ENCODE measurements around the gene DENND1C.

- no peak for TF ChIP-seq POLR2A (IDR thresholded peaks at IDR 0.05; ENCODE audit: low read length)
- no peak for TF ChIP-seq PHF8 (IDR thresholded peaks at IDR 0.05; ENCODE audit: borderline replicate concordance, low read depth)
- TF ChIP-seq CTCF (IDR thresholded peaks at IDR 0.05), result no peak
- TF ChIP-seq HDAC2 (IDR thresholded peaks at IDR 0.05), result no peak
- no peak for TF ChIP-seq E2F6 (IDR thresholded peaks at IDR 0.05; ENCODE audit: borderline replicate concordance, low read depth)
- no peak for TF ChIP-seq SMC3 (IDR thresholded peaks at IDR 0.05)
- no peak for TF ChIP-seq BHLHE40 (IDR thresholded peaks at IDR 0.05; ENCODE audit: low read depth, low read length)
- TF ChIP-seq FOSL2 (IDR thresholded peaks at IDR 0.05), result no peak
- TF ChIP-seq FOSL2 (CRISPR knock-in tag; IDR thresholded peaks at IDR 0.05), result no peak
- no peak for TF ChIP-seq KDM5A (IDR thresholded peaks at IDR 0.05)
- TF ChIP-seq GATA3 (IDR thresholded peaks at IDR 0.05; ENCODE audit: borderline replicate concordance), result no peak
- no peak for TF ChIP-seq CHD4 (IDR thresholded peaks at IDR 0.05; ENCODE audit: borderline replicate concordance)
- TF ChIP-seq MAX (IDR thresholded peaks at IDR 0.05), result no peak
Measured at GRCh38 chr19:6466526-6467248, 14.9 kb downstream of the DENND1C start.

Data from A549 (cell line).